ENCODE measurements around the gene TBC1D8. TPM values are rescaled to one million over a fixed set of nuclear protein-coding genes. Genes with fewer than 3 reads are reported as not detected.

TBC1D8 gene
- total RNA-seq, 1 experiment from 2014 or later = 48.1 TPM

DNA sequence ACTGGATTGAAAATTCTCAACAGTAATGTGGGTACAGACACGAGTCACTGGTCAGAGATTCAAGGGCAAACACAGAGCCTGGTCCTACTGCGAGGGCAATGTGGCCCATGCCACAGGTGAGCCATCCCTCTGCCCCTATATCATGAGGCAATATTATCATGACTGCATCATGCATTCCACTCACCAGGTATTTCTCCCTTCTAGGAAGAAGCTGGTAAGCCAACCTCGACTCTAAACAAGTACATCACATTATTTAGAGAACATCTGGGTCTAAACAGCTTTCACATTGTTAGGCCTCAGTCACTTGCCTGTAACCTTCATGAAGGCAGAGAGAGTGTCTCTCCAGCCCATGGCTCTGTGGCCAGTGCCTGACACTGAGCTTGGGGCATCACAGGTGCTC, 163.6 kb downstream of the TBC1D8 start:
- POLR2A ChIA-PET = interaction anchor here (0.6 to 0.9 kb wide), 4 partner anchors 111 to 260 kb away, joined by 3 to 5 read pairs (median 3); no protein-coding TSS in a partner anchor
- no peaks in the 10 kb centered on the region for H3K27me3 Mint-ChIP-seq (ENCODE audit: insufficient read depth, unreplicated experiment)
- no peaks in the 10 kb centered on the region for H3K4me1 Mint-ChIP-seq (ENCODE audit: insufficient read depth, unreplicated experiment)
- TF ChIP-seq, protein P1, sequence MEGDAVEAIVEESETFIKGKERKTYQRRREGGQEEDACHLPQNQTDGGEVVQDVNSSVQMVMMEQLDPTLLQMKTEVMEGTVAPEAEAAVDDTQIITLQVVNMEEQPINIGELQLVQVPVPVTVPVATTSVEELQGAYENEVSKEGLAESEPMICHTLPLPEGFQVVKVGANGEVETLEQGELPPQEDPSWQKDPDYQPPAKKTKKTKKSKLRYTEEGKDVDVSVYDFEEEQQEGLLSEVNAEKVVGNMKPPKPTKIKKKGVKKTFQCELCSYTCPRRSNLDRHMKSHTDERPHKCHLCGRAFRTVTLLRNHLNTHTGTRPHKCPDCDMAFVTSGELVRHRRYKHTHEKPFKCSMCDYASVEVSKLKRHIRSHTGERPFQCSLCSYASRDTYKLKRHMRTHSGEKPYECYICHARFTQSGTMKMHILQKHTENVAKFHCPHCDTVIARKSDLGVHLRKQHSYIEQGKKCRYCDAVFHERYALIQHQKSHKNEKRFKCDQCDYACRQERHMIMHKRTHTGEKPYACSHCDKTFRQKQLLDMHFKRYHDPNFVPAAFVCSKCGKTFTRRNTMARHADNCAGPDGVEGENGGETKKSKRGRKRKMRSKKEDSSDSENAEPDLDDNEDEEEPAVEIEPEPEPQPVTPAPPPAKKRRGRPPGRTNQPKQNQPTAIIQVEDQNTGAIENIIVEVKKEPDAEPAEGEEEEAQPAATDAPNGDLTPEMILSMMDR (IDR thresholded peaks at IDR 0.05; ENCODE audit: unreplicated experiment) = no peak
- H3K27ac Mint-ChIP-seq (ENCODE audit: low read depth, unreplicated experiment) = no peak overlapping the region
- H3K9me3 Mint-ChIP-seq (ENCODE audit: unreplicated experiment) = no peaks in the 10 kb centered on the region
- peaks cover 11% of the 10 kb centered on the region for H3K36me3 Mint-ChIP-seq (ENCODE audit: insufficient read depth, unreplicated experiment)
- CTCF ChIA-PET = interaction anchor here (1.0 to 7.5 kb wide), 3 partner anchors 257 to 378 kb away, joined by 4 to 109 read pairs (median 11); no protein-coding TSS in a partner anchor
- no TSS peak for BruUV-seq (replicated peaks)
- intact Hi-C loops (cut with micrococcal nuclease) = loop anchor here (5.0 kb wide), 1 partner anchor 85 kb away; no protein-coding TSS in a partner anchor
- no peak for DNase-seq (ENCODE audit: unreplicated experiment)
- no peak overlapping the region for H3K4me3 Mint-ChIP-seq (ENCODE audit: unreplicated experiment)

DNA sequence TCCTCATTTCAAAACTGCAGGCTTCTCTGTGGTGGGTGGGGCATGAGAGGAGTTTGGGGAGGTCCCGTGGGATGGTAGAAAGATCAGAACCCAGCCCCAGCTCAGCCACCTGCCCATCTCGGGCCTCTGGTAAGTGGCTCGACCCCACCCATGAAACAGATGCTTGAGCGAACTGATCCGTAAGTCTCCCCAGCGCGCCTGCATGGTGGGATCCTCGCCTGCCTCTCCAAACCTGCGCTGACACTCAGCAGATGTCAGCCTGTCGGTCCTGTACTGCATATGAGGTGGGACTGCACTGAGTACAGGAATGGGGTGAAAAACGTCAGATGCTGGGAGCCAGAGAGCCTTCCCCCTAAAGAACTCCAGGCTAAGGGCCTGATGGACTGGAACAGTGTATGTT, 165.0 kb downstream of the TBC1D8 start:
- BruUV-seq (replicated peaks) = no TSS peak
- POLR2A ChIA-PET = interaction anchor here (0.7 to 1.1 kb wide), 2 partner anchors 16 to 377 kb away, joined by 3 to 8 read pairs; partner anchors contain the start of gene RPL31
- no peak overlapping the region for H3K4me3 Mint-ChIP-seq (ENCODE audit: unreplicated experiment)
- H3K4me1 Mint-ChIP-seq (ENCODE audit: insufficient read depth, unreplicated experiment) = peaks cover under 1% of the 10 kb centered on the region
- no peak for DNase-seq (ENCODE audit: unreplicated experiment)
- no peaks in the 10 kb centered on the region for H3K9me3 Mint-ChIP-seq (ENCODE audit: unreplicated experiment)
- intact Hi-C loops (cut with micrococcal nuclease) = loop anchor here (5.0 kb wide), 1 partner anchor 84 kb away; no protein-coding TSS in a partner anchor
- H3K27ac Mint-ChIP-seq (ENCODE audit: low read depth, unreplicated experiment) = no peak overlapping the region
- CTCF ChIA-PET = interaction anchor here (0.7 to 7.5 kb wide), 13 partner anchors 42 to 443 kb away, joined by 3 to 109 read pairs (median 4); no protein-coding TSS in a partner anchor
- peaks cover 11% of the 10 kb centered on the region for H3K36me3 Mint-ChIP-seq (ENCODE audit: insufficient read depth, unreplicated experiment)
- TF ChIP-seq, protein P1 (IDR thresholded peaks at IDR 0.05; ENCODE audit: unreplicated experiment) = no peak
- no peaks in the 10 kb centered on the region for H3K27me3 Mint-ChIP-seq (ENCODE audit: insufficient read depth, unreplicated experiment)

DNA sequence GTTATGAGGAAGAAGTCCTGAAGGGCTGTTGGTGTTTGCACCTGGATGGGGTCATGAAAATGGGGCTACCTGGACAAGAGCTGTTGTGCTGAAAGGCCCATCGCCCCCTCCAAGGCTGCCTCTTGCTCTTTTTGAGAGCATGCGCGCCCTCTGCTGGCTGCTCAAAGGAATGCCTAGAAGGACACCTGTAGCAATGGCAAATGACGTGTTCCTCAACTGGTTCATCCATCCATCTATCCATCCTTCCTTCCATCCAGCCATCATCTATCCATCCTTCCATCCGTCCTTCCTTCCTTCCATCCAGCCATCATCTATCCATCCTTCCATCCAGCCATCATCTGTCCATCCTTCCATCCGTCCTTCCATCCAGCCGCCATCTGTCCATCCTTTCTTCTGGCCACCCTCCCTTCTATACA, 166.3 kb downstream of the TBC1D8 start:
- H3K4me3 Mint-ChIP-seq (ENCODE audit: unreplicated experiment) = no peak overlapping the region
- H3K27ac Mint-ChIP-seq (ENCODE audit: low read depth, unreplicated experiment) = no peak overlapping the region
- H3K27me3 Mint-ChIP-seq (ENCODE audit: insufficient read depth, unreplicated experiment) = no peaks in the 10 kb centered on the region
- H3K36me3 Mint-ChIP-seq (ENCODE audit: insufficient read depth, unreplicated experiment) = peaks cover 11% of the 10 kb centered on the region
- no peaks in the 10 kb centered on the region for H3K9me3 Mint-ChIP-seq (ENCODE audit: unreplicated experiment)
- peaks cover 5% of the 10 kb centered on the region for H3K4me1 Mint-ChIP-seq (ENCODE audit: insufficient read depth, unreplicated experiment)
- intact Hi-C loops (cut with micrococcal nuclease) = loop anchor here (1.0 to 5.0 kb wide), 4 partner anchors 83 to 375 kb away; no protein-coding TSS in a partner anchor
- TF ChIP-seq, protein P1 (IDR thresholded peaks at IDR 0.05; ENCODE audit: unreplicated experiment) = peak; percentile 91
- no TSS peak for BruUV-seq (replicated peaks)
- peak; percentile 75 for DNase-seq (ENCODE audit: unreplicated experiment)
- POLR2A ChIA-PET = interaction anchor here (0.7 kb wide), 1 partner anchor 26 kb away, joined by 3 read pairs; no protein-coding TSS in a partner anchor
- CTCF ChIA-PET = interaction anchor here (0.6 to 7.5 kb wide), 10 partner anchors 20 to 381 kb away, joined by 3 to 109 read pairs (median 3); no protein-coding TSS in a partner anchor

DNA sequence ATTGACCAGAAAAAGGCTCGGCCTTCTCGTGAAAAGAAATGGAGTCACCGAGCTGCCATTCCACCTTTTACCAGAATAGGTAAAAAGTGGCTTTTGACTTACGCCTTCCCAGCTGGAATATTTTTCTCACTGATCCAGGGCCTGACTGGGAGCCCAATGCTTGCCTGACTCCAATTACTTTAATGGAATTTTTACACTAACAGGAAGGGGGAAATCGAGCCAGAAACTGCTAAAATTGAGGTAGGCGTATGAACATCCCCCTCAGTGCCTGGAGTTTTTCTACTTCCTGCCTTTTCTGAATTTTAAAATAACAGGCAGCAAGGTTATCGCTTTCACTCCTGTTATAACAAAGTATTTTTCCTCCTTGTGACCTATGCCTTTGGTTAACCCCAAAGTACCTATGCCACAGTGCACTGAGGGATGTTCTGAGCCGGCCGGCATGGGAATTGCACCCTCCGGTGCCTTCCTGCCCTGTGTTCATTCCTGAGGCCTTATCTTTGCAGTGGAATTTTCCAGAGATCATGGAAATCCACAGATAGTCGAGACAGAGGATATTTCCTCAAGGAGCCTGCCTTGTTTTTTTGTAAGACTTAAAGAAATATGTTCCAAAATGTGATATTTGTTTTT, 167.4 kb downstream of the TBC1D8 start:
- Mint-ChIP-seq H3K27me3 (ENCODE audit: insufficient read depth, unreplicated experiment) (no peaks in the 10 kb centered on the region), H3K27ac (ENCODE audit: low read depth, unreplicated experiment) (no peak overlapping the region), H3K36me3 (ENCODE audit: insufficient read depth, unreplicated experiment) (peaks cover 11% of the 10 kb centered on the region), H3K4me1 (ENCODE audit: insufficient read depth, unreplicated experiment) (peaks cover 5% of the 10 kb centered on the region), H3K9me3 (ENCODE audit: unreplicated experiment) (no peaks in the 10 kb centered on the region), H3K4me3 (ENCODE audit: unreplicated experiment) (no peak overlapping the region)
- intact Hi-C loops (cut with micrococcal nuclease) = loop anchor here (1.0 kb wide), 1 partner anchor 253 kb away; no protein-coding TSS in a partner anchor
- TF ChIP-seq, protein P1 (IDR thresholded peaks at IDR 0.05; ENCODE audit: unreplicated experiment) = no peak
- CTCF ChIA-PET = interaction anchor here (0.7 to 2.0 kb wide), 7 partner anchors 54 to 377 kb away, joined by 3 to 26 read pairs (median 6); no protein-coding TSS in a partner anchor
- DNase-seq (ENCODE audit: unreplicated experiment) = no peak
- BruUV-seq (replicated peaks) = no TSS peak
- POLR2A ChIA-PET = no interaction called here
